Limb (tissue), 2 donors: ENCODE results near the gene ADPRS.

Source experiments
- DNase-seq, 2 donors: peaks; one replicate each; pipeline ENCODE4 v3.0.0-alpha.2; 2016; ENCODE audit errors: extremely low spot score in 2 of 2

ADPRS gene

DNA sequence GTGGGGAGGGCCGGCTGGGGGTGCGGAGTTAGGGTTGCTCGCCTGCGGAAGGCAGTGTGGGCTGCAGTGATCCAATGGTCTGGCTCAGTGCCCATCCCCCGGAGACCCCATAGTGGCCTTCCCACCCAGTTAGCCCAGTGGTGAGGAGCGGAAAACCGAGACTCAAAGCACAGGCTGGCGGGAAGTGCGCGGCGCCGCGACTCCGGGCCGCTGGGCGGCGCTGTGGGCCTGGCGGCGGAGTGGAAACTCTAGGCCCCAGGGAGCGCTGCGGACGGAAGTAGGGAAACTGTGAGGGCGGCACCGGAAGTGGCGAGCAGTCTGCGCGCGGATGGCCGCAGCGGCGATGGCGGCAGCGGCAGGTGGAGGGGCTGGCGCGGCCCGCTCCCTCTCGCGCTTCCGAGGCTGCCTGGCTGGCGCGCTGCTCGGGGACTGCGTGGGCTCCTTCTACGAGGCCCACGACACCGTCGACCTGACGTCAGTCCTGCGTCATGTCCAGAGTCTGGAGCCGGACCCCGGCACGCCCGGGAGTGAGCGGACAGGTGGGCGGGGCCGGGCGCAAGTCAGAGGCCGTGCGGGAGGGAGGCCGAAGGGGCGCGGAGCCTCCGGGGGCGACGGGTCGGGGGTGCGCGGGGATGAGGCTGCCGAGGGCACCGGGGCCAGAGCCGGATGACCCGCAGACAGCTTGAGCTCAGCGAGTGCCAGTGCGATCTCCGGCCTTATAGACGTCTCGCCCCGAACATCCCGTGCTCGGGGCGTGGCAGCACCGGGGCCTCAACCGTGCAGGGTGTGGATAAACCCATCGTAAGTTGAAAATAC lies at the start of gene ADPRS:
Gene ADPRS (plus strand): TSS at position 316 of the 816 bp plus-strand sequence. CDS start 13 bp downstream, at position 329.
- DNase-seq: peak; percentile 94 to 95

DNA sequence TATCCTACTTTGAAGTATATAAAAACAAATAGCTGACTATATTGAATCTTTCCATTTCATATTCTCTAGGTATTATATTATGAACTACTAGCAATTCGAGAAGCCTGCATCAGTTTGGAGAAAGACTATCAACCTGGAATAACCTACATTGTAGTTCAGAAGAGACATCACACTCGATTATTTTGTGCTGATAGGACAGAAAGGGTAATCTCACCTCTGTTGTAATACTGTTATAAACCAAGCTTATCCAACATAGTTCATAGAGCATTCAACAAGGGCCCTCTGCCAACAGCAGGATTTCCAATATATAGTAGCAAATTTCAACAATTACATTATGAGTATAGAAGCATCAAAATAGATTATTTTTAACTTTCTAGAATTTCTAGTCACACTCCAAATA lies 48.5 kb upstream of the ADPRS start:
- DNase-seq: no peak

DNA sequence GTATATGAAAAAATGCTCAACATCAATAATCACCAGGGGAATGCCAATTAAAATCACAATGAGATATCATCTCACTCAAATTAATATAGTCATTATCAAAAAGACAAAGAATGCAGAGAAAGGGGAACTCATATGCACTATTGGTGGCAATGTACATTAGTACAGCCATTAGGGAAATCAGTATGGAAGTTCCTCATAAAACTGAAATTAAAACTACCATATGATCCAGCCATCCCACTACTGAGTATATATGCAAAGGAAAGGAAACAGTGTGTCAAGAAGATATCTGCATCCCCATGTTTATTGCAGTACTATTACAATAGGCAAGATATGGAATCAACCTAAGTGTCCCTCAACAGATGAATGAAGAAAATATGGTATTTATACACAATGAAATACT lies 36.9 kb upstream of the ADPRS start:
- no peak for DNase-seq

GRCh38 chr1:36053978-36054377 lies 34.7 kb upstream of the ADPRS start:
- no peak for DNase-seq

GRCh38 chr1:36055706-36056105 lies 33.0 kb upstream of the ADPRS start:
- no peak for DNase-seq

- DNase-seq: no peak
Observed at GRCh38 chr1:36062315-36062714, 26.4 kb upstream of the ADPRS start.

DNA sequence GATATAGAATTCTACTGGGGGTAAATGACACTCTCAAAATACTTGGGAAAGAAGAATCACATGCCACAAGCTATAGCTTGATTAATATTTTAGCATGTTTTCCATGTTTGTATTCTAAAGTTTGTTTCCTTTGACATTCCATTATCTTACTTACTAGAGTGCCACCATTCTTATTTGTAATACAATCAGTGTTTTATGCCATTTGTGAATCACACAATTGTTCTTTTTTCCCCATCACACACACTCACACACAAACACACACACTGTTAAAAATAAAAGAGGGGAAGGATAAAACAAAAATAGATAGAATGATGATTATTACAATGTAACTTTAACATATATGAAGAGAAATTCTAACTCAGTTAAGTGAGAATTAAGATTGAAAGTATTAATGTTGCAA lies 20.8 kb upstream of the ADPRS start:
- no peak for DNase-seq

- DNase-seq: no peak
Observed at GRCh38 chr1:36068866-36069265, 19.8 kb upstream of the ADPRS start.

- DNase-seq: no peak
Observed at GRCh38 chr1:36070349-36070748, 18.3 kb upstream of the ADPRS start.

- DNase-seq: no peak
Observed at GRCh38 chr1:36076979-36077573, 11.6 kb upstream of the ADPRS start.

DNA sequence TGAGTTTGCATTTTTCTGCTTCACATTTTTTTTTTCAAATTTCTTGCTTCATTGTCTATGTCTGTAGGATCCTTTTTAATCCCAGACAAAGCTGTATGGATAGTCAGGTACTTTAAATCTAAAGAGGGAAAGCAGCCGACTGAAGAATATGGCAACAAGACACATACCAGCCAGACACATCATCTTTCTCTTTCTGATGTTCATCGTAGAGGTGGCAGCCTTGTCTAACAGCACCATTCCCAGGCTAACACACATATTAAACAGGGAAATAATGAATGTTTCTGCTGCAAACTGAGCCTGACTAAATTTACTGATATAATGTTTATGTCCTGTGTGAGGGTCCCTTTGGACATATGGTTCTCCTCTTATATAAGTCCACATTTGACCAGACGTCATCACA lies 8.5 kb upstream of the ADPRS start:
- DNase-seq: no peak

- DNase-seq: no peak
Observed at GRCh38 chr1:36080801-36081200, 7.9 kb upstream of the ADPRS start.

DNA sequence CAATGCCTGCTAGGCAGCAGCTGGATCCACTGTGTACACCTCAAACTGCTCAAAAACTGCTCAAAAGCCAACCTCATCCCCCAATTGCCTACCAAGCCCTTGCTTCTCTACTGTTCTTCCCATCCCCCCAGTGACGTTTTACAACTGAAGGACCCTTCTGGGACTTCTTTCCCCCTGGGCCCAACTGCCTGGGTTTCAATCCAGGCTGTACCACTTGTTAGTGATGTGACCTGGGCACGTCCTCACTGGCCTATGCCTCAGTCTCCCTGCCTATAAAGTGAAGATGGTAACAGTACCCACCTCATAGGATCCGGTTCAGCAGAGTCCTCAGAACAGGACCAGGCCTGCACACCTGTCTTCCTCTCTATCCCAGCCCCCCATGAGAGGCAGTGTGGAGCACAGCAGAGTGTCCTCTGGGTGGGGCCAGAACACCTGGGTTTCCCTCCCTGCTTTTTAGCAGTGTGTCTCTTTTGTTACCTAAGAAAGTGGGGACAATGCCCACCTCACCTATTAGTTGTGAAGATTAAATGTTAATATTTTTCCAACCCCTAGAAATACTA lies 6.7 kb upstream of the ADPRS start:
- no peak for DNase-seq

- DNase-seq: no peak
Observed at GRCh38 chr1:36083219-36083618, 5.5 kb upstream of the ADPRS start.

GRCh38 chr1:36083635-36084496 lies 4.8 kb upstream of the ADPRS start, which contains the start of gene TEKT2:
Gene TEKT2, plus strand, starts transcription at chr1:36084094. Its CDS starts 828 bp downstream, at chr1:36084922.
- peak; percentile 59 to 92 for DNase-seq

GRCh38 chr1:36084497-36085115 lies 4.1 kb upstream of the ADPRS start:
- DNase-seq: no peak

GRCh38 chr1:36085126-36085525 lies 3.6 kb upstream of the ADPRS start:
- no peak for DNase-seq

GRCh38 chr1:36085686-36086526 lies 2.8 kb upstream of the ADPRS start:
- DNase-seq: no peak

- no peak for DNase-seq
Observed at GRCh38 chr1:36086529-36087232, 2.0 kb upstream of the ADPRS start.
